ENCODE results near the gene PPP1R12A. TPM values are rescaled to one million over a fixed set of nuclear protein-coding genes. Genes with fewer than 3 reads are reported as not detected.
A peak's percentile ranks its signal among the peaks of the same experiment; 100 is the strongest.

Gene PPP1R12A
- total RNA-seq (ENCODE audit: unreplicated experiment): 109 TPM
- long read RNA-seq, partial matches to known transcripts: 52 of 64 reads
- long read RNA-seq, other reads (novel, unspliced or antisense): 12 of 64 reads

DNA sequence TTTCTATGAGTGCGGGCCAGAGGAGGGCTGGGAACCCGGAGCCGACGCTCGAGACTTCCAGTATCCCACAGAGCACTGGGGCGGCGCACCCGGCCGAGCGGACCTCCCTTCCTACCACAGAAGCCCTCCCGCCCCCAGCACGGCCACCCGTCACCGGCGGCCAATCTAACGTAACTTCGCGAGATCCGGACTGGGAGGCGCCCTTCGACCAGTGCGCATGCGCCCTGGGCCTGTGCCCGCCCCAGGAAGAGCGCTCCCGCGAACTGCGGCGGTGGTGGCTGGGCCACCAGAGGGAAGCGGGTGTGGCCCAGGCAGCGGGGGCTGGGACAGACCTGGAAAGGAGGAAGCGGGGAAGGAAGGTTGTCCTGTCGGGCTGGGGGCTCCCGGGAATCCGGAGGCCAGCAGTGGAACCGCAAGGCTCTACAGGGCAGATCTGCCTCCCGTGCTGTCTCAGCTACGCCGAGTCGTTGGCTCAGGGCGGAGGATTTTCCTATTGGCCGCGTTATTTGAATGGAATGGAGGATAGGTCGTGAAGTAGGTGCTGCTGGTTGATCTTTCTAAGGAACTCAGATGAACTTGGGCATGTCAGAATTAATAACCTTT, at the start of gene PPP1R12A:
Gene PPP1R12A (minus strand): TSS at position 77 of the 603 bp plus-strand sequence. CDS start 166 bp downstream, outside the sequence.
- peak within 1 kb of the TSS; percentile 100 for H3K27ac Mint-ChIP-seq (ENCODE audit: unreplicated experiment)
- H3K36me3 Mint-ChIP-seq (ENCODE audit: low read depth, unreplicated experiment): peaks cover 12% of the 10 kb centered on the region
- TF ChIP-seq CTCF (IDR thresholded peaks at IDR 0.05; ENCODE audit: unreplicated experiment): no peak
- H3K4me1 Mint-ChIP-seq (ENCODE audit: unreplicated experiment): peaks cover 36% of the 10 kb centered on the region
- no peaks in the 10 kb centered on the region for H3K9me3 Mint-ChIP-seq (ENCODE audit: unreplicated experiment)
- H3K27me3 Mint-ChIP-seq (ENCODE audit: unreplicated experiment): peaks cover 17% of the 10 kb centered on the region
- peak; percentile 97 for DNase-seq (ENCODE audit: low spot score)
- peak within 1 kb of the TSS; percentile 96 for H3K4me3 Mint-ChIP-seq (ENCODE audit: unreplicated experiment)

DNA sequence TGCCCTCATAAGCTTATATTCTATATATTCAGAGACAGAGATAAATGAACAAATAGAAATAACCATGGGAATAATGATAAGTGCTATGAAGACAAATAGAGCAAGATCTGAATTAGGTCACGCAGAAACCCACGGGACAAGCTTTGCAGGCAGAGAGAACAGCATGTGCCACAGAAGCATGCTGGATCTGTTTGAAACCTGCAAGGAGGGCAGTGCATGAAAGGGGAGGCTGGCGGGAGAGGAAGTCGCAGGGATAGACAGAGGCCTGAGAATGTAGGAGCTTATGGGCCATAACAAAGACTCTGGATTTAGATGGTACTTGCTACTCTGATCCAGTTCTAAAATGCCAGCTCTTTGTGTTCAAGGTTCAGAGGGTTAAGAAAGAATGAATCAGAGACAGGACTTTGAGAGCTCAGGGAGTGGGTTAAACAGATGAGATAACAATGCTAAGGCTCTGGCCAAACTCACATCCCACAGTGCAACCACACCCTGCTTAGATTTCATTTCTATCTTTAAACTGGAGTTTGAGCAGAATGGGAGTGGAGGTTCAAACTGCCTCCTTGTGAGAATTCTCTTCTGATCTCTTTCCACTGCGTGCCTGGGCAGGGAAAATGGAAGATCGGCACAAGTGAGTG, 49.2 kb upstream of the PPP1R12A start:
- no peak overlapping the region for H3K27ac Mint-ChIP-seq (ENCODE audit: unreplicated experiment)
- no peak for DNase-seq (ENCODE audit: low spot score)
- H3K4me1 Mint-ChIP-seq (ENCODE audit: unreplicated experiment): no peaks in the 10 kb centered on the region
- H3K4me3 Mint-ChIP-seq (ENCODE audit: unreplicated experiment): no peak overlapping the region
- no peaks in the 10 kb centered on the region for H3K9me3 Mint-ChIP-seq (ENCODE audit: unreplicated experiment)
- no peaks in the 10 kb centered on the region for H3K36me3 Mint-ChIP-seq (ENCODE audit: low read depth, unreplicated experiment)
- no peak for TF ChIP-seq CTCF (IDR thresholded peaks at IDR 0.05; ENCODE audit: unreplicated experiment)
- H3K27me3 Mint-ChIP-seq (ENCODE audit: unreplicated experiment): no peaks in the 10 kb centered on the region

DNA sequence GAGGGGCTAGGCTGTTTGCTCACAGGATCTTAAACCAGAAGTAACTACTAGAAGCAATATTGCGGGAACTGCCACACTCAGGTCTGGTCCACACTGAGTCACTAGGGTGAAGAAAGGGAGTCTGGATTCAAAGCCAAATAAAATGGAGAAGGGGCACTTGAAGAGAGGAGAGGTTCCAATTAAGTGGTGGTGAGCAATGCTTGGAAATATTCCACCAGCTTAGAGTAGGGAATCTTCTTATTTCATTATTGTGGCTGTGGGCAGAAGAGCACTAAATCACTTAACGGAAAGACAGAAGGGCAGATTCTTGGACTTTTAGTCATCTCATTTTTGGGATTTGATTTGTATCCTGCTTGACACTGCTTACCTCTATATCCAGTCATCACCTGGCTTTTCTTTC, 48.6 kb upstream of the PPP1R12A start:
- no peaks in the 10 kb centered on the region for H3K27me3 Mint-ChIP-seq (ENCODE audit: unreplicated experiment)
- no peak overlapping the region for H3K27ac Mint-ChIP-seq (ENCODE audit: unreplicated experiment)
- DNase-seq (ENCODE audit: low spot score): no peak
- H3K36me3 Mint-ChIP-seq (ENCODE audit: low read depth, unreplicated experiment): no peaks in the 10 kb centered on the region
- no peaks in the 10 kb centered on the region for H3K9me3 Mint-ChIP-seq (ENCODE audit: unreplicated experiment)
- H3K4me1 Mint-ChIP-seq (ENCODE audit: unreplicated experiment): no peaks in the 10 kb centered on the region
- no peak for TF ChIP-seq CTCF (IDR thresholded peaks at IDR 0.05; ENCODE audit: unreplicated experiment)
- H3K4me3 Mint-ChIP-seq (ENCODE audit: unreplicated experiment): no peak overlapping the region

GRCh38 chr12:79982086-79983062, 47.5 kb upstream of the PPP1R12A start:
- Mint-ChIP-seq H3K9me3 (ENCODE audit: unreplicated experiment) (no peaks in the 10 kb centered on the region), H3K27ac (ENCODE audit: unreplicated experiment) (no peak overlapping the region), H3K4me1 (ENCODE audit: unreplicated experiment) (no peaks in the 10 kb centered on the region), H3K27me3 (ENCODE audit: unreplicated experiment) (no peaks in the 10 kb centered on the region), H3K4me3 (ENCODE audit: unreplicated experiment) (no peak overlapping the region), H3K36me3 (ENCODE audit: low read depth, unreplicated experiment) (no peaks in the 10 kb centered on the region)
- TF ChIP-seq CTCF (IDR thresholded peaks at IDR 0.05; ENCODE audit: unreplicated experiment): no peak
- no peak for DNase-seq (ENCODE audit: low spot score)
